Osteoblast (primary cell): ENCODE measurements around the gene ZNF525. TPM values are rescaled to one million over a fixed set of nuclear protein-coding genes. Genes with fewer than 3 reads are reported as not detected.

Experiments
- DNase-seq: peaks from one replicate; pipeline ENCODE4 v3.0.0; 2011; ENCODE audit warnings: low spot score, mixed read lengths; ENCODE audit not compliant: insufficient read length; ENCODE audit errors: missing footprints
- H2AFZ ChIP-seq: 2 replicates; pipeline ENCODE4 v1.6.0; 2011; ENCODE audit warnings: mild to moderate bottlenecking, low read length
- H3K27ac ChIP-seq: 2 replicates; pipeline ENCODE4 v1.5.1; 2011; ENCODE audit warnings: mild to moderate bottlenecking, low read depth, low read length, moderate library complexity
- H3K27me3 ChIP-seq: 2 replicates; pipeline ENCODE4 v1.6.0; 2012; ENCODE audit warnings: mild to moderate bottlenecking, control low read depth, inconsistent platforms, low read length, moderate library complexity; ENCODE audit not compliant: insufficient read depth
- H3K36me3 ChIP-seq: 2 replicates; pipeline ENCODE4 v1.5.1; 2011; ENCODE audit warnings: mild to moderate bottlenecking, low read length, control low read depth, moderate library complexity; ENCODE audit not compliant: insufficient read depth
- H3K4me1 ChIP-seq: 2 replicates; pipeline ENCODE4 v1.5.1; 2011; ENCODE audit warnings: mild to moderate bottlenecking, low read length, control low read depth, moderate library complexity; ENCODE audit not compliant: insufficient read depth
- H3K4me2 ChIP-seq: 2 replicates; pipeline ENCODE4 v1.6.0; 2011; ENCODE audit warnings: mild to moderate bottlenecking, low read length; ENCODE audit not compliant: insufficient read depth
- H3K4me3 ChIP-seq: fragments of 200-600 bp; sonication (generic); 3 replicates; pipeline ENCODE4 v1.5.1; 2012; ENCODE audit warnings: mild to moderate bottlenecking, low read length, inconsistent platforms; ENCODE audit not compliant: insufficient read depth
- H3K79me2 ChIP-seq: 2 replicates; pipeline ENCODE4 v1.6.0; 2012; ENCODE audit warnings: mild to moderate bottlenecking, low read length, control low read depth, inconsistent platforms; ENCODE audit not compliant: insufficient read depth
- H3K9me3 ChIP-seq: 2 replicates; pipeline ENCODE4 v1.5.1; 2011; ENCODE audit warnings: low read depth, low read length, control low read depth
- H4K20me1 ChIP-seq: 2 replicates; pipeline ENCODE4 v1.6.0; 2012; ENCODE audit warnings: mild to moderate bottlenecking, low read length, control low read depth; ENCODE audit not compliant: insufficient read depth
- total RNA-seq: library from RNA; depleted of rRNA; stranded (reverse); fragments of >200 nt; gene quantifications from 2 replicates; pipeline ENCODE4 v1.2.3, GENCODE V29; 2012
- TF ChIP-seq, protein P1 (sequence below): IDR thresholded peaks from 2 replicates; pipeline ENCODE4 v1.5.1; 2011; ENCODE audit warnings: mild to moderate bottlenecking, low read depth, low read length, moderate library complexity; ENCODE audit errors: extremely low read depth

Gene ZNF525
- 6.8 and 8.0 TPM in 2 replicates for total RNA-seq

DNA sequence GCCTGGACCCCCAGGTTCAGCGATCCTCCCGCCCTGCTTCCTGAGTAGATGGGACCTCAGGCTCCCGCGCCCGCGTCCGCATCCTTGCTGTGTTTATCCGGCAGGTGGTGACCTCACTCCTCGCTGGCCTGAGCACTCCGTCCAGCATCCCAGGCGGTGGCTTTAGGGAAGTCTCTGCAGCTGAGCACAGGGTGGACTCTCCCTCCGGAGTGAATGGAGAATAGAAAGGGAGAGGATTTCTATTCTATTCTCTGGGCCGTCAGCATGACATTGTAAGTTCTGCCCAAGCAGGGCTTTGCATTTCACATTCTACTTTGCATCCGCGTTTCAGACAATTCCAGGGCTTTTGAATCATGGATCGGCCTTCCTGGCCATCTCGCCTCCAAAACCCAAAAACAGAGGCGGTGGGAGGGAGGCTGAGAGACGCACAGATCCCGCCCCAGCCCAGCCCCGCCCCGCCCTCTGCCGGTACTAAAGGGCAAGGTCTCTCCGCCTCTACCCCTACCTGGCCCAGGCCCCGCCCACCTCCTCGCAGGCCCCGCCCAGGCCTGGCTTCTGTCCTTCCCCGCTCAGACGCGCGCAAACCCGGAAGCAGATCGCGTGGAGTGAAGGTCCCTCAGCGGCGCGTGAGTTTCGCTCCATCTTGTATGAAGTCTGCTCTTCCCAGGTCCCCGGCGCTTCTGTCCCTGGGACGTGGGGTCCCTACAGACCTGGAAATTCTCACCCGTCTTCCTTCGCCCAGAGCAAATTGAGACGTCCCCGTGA lies at the start of gene ZNF525:
Gene ZNF525, plus strand, starts transcription at position 572 of the 765 bp plus-strand sequence. CDS start 6,577 bp downstream, outside the sequence.
- Histone ChIP-seq H3K79me2 (no peaks in the 10 kb centered on the region), H3K9me3 (no peaks in the 10 kb centered on the region), H3K27me3 (peaks cover 2% of the 10 kb centered on the region), H3K4me3 (peak within 1 kb of the TSS; percentile 84), H4K20me1 (no peaks in the 10 kb centered on the region), H2AFZ (peak within 1 kb of the TSS; percentile 99), H3K27ac (peak within 1 kb of the TSS; percentile 51), H3K36me3 (no peaks in the 10 kb centered on the region), H3K4me2 (peak within 1 kb of the TSS; percentile 95), H3K4me1 (peaks cover 4% of the 10 kb centered on the region)
- TF ChIP-seq, protein P1, sequence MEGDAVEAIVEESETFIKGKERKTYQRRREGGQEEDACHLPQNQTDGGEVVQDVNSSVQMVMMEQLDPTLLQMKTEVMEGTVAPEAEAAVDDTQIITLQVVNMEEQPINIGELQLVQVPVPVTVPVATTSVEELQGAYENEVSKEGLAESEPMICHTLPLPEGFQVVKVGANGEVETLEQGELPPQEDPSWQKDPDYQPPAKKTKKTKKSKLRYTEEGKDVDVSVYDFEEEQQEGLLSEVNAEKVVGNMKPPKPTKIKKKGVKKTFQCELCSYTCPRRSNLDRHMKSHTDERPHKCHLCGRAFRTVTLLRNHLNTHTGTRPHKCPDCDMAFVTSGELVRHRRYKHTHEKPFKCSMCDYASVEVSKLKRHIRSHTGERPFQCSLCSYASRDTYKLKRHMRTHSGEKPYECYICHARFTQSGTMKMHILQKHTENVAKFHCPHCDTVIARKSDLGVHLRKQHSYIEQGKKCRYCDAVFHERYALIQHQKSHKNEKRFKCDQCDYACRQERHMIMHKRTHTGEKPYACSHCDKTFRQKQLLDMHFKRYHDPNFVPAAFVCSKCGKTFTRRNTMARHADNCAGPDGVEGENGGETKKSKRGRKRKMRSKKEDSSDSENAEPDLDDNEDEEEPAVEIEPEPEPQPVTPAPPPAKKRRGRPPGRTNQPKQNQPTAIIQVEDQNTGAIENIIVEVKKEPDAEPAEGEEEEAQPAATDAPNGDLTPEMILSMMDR, result peak; percentile 25
- peak; percentile 82 for DNase-seq

DNA sequence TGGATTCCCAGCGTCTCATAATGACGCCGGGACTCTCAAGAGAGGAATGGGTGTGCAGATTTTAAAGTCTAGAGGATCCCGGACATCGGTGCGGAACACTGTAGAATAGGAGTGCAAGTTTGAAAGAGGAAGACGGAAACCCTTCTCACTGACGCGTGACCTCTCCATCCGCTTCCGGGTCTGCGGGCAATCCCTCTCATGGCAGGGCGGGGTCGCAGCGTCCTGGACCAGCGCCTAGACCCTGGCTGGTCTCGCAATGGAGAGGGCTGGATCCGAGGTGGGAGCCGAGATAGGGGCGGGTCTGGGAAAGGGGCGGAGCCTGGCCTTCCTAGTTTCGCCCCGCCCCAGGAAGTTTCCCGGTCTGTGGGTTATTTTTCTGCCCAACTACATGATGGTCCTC lies 36.5 kb upstream of the ZNF525 start:
- Histone ChIP-seq H3K79me2 (peaks cover 3% of the 10 kb centered on the region), H3K4me2 (no peak overlapping the region), H3K36me3 (no peaks in the 10 kb centered on the region), H3K9me3 (no peaks in the 10 kb centered on the region), H2AFZ (peak overlapping the region; percentile 59), H3K4me3 (peak overlapping the region; percentile 16), H3K27ac (no peak overlapping the region), H4K20me1 (no peaks in the 10 kb centered on the region), H3K4me1 (no peaks in the 10 kb centered on the region), H3K27me3 (no peaks in the 10 kb centered on the region)
- DNase-seq, result no peak
- TF ChIP-seq, protein P1, result no peak

DNA sequence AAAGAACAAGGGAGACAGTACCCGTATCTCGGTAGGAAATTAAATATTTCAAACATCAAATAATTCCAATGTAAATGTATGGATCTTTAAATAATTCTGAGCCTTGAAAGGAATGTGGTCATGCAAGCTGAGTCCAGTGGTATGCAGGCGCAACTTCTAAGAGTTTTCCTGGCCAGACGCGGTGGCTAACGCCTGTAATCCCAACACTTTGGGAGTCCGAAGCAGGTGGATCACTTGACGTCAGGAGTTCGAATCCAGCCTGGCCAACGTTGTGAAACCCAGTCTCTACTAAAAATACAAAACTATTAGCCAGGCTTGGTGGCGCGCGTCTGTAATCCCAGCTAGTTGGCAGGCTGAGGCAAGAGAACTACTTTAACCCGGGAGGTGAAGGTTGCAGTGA lies 33.0 kb upstream of the ZNF525 start:
- no peaks in the 10 kb centered on the region for H3K36me3 ChIP-seq
- H3K4me1 ChIP-seq, result peaks cover 4% of the 10 kb centered on the region
- H3K4me2 ChIP-seq, result peak overlapping the region; percentile 93
- H2AFZ ChIP-seq, result peak overlapping the region; percentile 100
- H3K27ac ChIP-seq, result no peak overlapping the region
- peaks cover 18% of the 10 kb centered on the region for H3K79me2 ChIP-seq
- TF ChIP-seq, protein P1, result no peak
- no peaks in the 10 kb centered on the region for H4K20me1 ChIP-seq
- H3K9me3 ChIP-seq, result no peaks in the 10 kb centered on the region
- H3K4me3 ChIP-seq, result peak overlapping the region; percentile 42
- no peak for DNase-seq
- no peaks in the 10 kb centered on the region for H3K27me3 ChIP-seq

DNA sequence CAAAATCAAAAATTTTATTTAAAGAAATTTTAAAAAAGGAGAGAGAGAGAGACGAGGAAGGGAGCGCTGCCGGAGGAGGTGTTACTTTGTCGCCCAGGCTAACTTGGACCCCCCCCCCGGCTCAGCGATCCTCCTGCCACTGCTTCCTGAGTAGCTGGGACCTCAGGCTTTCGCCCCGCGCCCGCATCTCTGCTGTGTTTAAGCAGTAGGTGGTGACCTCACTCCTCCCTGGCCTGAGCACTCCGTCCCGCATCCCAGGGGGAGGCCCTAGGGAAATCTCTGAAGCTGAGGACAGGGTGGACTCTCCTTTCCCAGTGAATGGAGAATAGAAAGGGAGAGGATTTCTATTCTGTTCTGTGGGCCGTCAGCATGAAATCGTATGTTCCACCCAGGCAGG lies 32.4 kb upstream of the ZNF525 start:
- H4K20me1 ChIP-seq, result no peaks in the 10 kb centered on the region
- no peak for DNase-seq
- H3K79me2 ChIP-seq, result peaks cover 18% of the 10 kb centered on the region
- TF ChIP-seq, protein P1, result no peak
- no peaks in the 10 kb centered on the region for H3K27me3 ChIP-seq
- H2AFZ ChIP-seq, result peak overlapping the region; percentile 100
- H3K4me1 ChIP-seq, result peaks cover 4% of the 10 kb centered on the region
- H3K4me2 ChIP-seq, result peak overlapping the region; percentile 93
- H3K4me3 ChIP-seq, result peak overlapping the region; percentile 98
- H3K36me3 ChIP-seq, result no peaks in the 10 kb centered on the region
- H3K9me3 ChIP-seq, result no peaks in the 10 kb centered on the region
- peak overlapping the region; percentile 45 for H3K27ac ChIP-seq
